Measurements from ENCODE around the gene CELF1.

CELF1 gene

GRCh38 chr11:47511917-47512316, 41.0 kb downstream of the CELF1 start:
- no peak for DNase-seq

GRCh38 chr11:47510209-47510608, 42.7 kb downstream of the CELF1 start:
- DNase-seq = no peak

- DNase-seq = no peak
These were observed 43.8 kb downstream of the CELF1 start for GRCh38 chr11:47509077-47509536.

- no peak for DNase-seq
These were observed 44.5 kb downstream of the CELF1 start for GRCh38 chr11:47508240-47508957.

GRCh38 chr11:47507563-47508239, 45.2 kb downstream of the CELF1 start:
- DNase-seq = no peak

GRCh38 chr11:47506795-47507562, 46.0 kb downstream of the CELF1 start:
- DNase-seq = no peak

- no peak for DNase-seq
These were observed 46.6 kb downstream of the CELF1 start for GRCh38 chr11:47506373-47506772.

- no peak for DNase-seq
These were observed 48.0 kb downstream of the CELF1 start for GRCh38 chr11:47504910-47505309.

- DNase-seq = no peak
These were observed 49.7 kb downstream of the CELF1 start for GRCh38 chr11:47503227-47503626.

- no peak for DNase-seq
These were observed 50.2 kb downstream of the CELF1 start for GRCh38 chr11:47502767-47503166.

GRCh38 chr11:47501101-47501500, 51.8 kb downstream of the CELF1 start:
- no peak for DNase-seq

- DNase-seq = no peak
These were observed 52.8 kb downstream of the CELF1 start for GRCh38 chr11:47500121-47500520.

- peak in 2 of 58 donors; percentile 4 to 13 for DNase-seq
These were observed 53.3 kb downstream of the CELF1 start for GRCh38 chr11:47499614-47500013.

GRCh38 chr11:47499161-47499560, 53.8 kb downstream of the CELF1 start:
- no peak for DNase-seq

- DNase-seq = no peak
These were observed 54.3 kb downstream of the CELF1 start for GRCh38 chr11:47498584-47499152.

- no peak for DNase-seq
These were observed 54.8 kb downstream of the CELF1 start for GRCh38 chr11:47498149-47498548.

GRCh38 chr11:47496808-47497207, 56.1 kb downstream of the CELF1 start:
- no peak for DNase-seq

GRCh38 chr11:47495856-47496217, 57.1 kb downstream of the CELF1 start:
- no peak for DNase-seq

GRCh38 chr11:47495011-47495855, 57.7 kb downstream of the CELF1 start:
- no peak for DNase-seq

GRCh38 chr11:47489395-47489755, 63.6 kb downstream of the CELF1 start:
- no peak for DNase-seq
